GM21367 (cell line): ENCODE results near the gene OR4N2.
"Not testable (repeated sequence)": the region's sequence is repeated elsewhere in the genome, so short reads cannot be mapped to it uniquely, and the experiment has no call there.

ENCODE experiments used
- ATAC-seq: cut with Tn5 transposase; IDR thresholded peaks from one replicate; pipeline ENCODE4 v1.9.1; 2021; ENCODE audit not compliant: unreplicated experiment

Gene OR4N2

DNA sequence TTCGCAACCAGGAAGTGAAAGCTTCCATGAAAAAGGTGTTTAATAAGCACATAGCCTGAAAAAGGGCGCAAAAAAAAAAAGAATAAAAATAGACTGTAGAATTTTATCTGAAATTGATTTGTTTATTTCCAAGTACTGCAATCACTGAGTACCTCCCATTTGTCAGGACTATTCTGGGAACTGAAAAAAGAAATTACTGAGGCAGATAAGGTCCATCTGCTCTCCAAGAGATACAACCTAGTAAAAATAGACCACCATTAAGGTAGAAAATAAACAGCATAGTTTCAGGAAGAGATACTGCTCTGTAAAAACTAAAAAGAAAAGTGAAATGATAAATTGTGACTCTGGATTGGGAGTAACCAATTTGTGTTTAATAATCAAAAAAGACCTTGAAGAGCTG lies 24.7 kb downstream of the OR4N2 start:
- no peak for ATAC-seq

DNA sequence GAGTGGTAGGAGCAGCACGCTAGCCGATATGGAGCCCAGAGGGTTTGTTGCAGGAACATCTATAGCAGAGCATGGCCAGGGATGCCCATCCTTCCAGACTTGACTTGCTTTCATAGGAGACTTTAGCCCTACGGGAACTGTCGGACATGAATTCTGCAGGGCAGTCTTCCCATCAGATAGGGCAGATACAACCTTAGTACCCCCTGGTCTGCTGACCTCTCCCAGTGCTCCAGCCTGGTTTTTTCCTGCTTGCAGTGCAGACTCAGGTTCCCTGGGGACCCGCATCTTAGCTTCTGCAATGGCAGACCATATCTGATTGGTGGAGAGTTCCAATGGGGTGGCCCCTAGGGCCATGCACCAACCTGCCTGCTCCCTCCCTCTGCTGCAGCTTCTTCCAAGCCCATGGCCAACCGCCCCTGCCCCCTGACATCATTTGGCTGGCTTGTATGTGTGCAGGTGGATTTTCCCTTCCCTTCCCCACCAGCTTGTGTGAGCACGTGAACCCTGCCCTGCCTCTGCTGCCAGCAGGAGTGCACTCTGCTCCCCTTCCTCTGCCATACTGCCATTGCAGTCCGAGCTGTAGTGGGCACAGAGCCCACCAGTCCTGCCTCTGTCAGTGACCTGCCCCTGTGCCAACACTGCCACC lies 30.8 kb downstream of the OR4N2 start:
- ATAC-seq, result not testable (repeated sequence)

DNA sequence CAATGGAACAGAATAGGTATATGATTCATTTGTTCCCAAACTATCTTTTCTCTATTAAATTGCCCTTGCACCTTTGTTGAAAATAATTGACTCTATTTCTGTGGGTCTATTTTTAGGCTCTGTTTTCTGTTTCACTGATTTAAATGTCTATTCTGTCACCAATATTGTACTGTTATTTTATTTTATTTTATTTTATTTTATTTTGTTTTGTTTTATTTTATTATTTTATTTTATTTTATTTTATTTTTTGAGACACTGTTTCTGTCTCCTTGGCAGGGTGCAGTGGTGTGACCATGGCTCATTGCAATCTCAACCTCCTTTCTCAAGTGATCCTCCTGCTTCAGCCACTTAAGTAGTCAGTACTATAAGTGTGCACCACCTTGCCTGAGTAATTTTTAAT lies 34.9 kb downstream of the OR4N2 start:
- no peak for ATAC-seq

DNA sequence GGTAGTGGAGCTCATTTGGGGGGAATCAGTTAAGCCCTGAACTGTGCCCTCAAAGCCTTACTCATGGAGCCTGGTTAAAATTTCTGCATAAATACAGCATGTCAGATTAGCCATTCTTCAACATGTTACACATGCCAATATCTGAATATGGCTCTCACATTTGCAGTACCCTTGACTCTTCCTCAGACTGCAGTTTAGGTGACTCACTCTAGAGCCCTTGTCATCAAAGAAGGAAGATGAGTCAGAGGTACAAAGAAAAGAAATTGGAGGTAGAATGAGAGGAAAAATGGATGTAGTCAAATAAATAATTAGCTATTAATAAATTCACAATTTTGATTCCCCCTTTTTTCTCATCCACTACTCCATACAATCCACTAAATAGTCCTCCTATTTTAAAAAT lies 47.8 kb downstream of the OR4N2 start:
- ATAC-seq, result no peak

DNA sequence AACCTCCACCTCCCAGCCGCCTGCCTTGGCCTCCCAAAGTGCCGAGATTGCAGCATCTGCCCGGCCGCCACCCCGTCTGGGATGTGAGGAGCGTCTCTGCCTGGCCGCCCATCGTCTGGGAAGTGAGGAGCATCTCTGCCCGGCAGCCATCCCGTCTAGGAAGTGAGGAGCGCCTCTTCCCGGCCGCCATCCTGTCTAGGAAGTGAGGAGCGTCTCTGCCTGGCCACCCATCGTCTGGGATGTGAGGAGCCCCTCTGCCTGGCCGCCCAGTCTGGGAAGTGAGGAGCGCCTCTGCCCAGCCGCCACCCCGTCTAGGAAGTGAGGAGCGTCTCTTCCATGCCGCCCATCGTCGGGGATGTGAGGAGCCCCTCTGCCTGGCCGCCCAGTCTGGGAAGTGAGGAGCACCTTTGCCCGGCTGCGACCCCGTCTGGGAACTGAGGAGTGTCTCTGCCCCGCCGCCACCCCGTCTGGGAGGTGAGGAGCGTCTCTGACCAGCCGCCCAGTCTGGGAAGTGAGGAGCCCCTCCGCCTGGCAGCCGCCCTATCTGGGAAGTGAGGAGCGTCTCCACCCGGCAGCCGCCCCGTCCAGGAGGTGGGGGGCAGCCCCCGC lies 62.6 kb downstream of the OR4N2 start:
- ATAC-seq, result not testable (repeated sequence)

DNA sequence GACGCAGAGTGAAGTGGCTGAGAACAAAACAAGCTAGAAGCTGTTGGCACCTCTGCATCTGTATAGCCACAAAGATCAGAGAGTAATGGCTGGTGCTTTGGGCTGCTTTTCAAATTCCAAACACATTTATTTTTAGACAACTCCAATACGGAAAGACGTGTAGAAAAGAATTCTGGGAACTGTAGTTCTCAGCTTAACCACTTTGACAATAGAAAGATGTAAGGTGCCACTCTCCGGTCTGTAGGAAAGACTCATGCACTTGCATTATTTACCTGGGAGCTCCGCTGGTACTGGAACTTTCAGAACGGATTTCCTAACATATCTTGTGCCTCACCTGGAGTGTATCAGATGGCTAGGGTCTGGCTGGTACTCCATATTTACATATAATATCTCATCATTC lies 69.6 kb downstream of the OR4N2 start:
- ATAC-seq, result no peak

DNA sequence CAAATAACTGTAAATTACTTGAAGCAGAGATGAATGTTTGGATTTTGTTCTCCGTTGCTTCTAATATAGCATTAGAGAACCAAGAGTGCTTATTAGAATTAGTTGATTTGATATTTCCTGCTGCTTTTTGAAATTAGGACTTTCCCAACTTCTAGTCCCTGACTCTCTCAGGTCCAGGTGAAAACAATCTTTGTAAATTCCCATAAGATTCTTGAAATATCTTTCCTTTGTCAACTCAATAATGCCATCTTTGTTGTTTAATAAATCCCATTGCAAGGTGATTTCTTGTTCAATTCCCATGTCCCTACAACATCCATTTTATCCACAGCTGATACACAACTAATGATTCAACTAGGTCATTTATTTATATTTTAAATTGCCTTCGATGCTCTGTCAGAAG lies 71.3 kb downstream of the OR4N2 start, which contains the start of gene OR4K2:
TSS of gene OR4K2 (plus strand) at position 301 of the 400 bp plus-strand sequence. CDS start 1,126 bp downstream, outside the sequence.
- ATAC-seq, result no peak

DNA sequence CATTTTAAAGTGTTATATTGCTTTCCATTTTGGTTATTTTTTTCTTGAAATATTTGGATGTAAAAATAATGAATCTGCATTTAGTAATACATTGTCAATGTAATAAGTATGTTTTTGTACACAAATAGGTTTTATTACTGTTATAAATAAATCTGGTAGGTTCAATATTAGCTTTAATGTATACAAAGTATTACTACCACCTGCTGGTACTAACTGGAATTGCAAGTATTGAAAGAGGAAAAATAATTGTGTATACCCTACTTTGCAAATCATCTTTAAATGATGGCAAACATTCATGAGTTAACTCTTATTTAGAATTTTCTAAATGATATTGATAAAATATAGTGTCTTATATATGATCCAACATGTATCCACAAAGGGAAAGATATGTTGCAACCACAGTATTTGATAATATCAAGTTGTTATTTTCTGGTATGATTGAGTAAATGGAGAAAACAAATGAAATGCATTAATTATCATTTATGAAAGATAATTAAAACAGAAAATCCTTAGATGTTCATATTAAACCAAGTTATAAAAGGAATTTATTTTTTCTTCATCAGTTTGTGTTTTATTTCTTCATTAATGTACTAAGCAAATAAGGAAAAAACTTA lies 74.6 kb downstream of the OR4N2 start:
- no peak for ATAC-seq
